ENCODE data around the gene WTAP.

WTAP gene

DNA sequence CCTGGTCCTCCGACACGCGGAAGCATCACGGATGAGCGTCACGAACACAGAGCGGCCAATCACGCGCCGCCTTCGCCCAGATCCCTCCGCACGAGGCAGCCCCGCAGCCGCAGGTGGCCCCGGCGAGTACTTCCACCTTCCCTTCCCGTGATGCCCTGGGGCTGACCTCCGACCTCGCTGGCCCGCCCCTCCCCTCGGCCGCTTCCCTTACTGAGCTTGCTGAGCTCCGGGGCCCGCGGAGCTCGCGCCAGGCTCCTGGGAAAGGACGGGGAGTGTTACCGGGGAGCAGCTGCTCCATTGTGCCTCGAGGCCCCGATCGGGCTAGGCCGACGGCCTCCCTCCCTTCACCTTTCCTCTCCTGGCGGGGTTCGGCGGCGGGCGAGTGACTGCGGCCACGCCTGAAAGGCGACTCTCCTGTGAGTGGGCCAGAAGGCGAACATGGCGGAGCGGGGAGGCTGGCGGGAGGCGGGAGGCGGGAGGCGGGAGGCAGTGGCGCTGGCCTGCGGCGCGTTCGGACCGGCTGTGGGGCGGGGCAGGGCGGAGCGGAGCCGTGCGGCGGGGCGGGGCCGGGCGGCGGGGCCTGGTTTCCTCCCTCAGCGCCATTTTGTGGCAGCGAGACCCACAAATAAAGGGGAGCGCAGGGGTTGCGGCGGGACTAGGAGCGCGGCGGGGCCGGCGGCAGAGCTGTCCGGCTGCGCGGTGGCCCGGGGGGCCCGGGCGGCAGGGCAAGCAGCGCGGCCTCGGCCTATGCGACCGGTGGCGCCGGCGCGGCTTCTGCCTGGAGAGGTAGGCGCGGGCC lies at the start of gene WTAP:
Gene WTAP, plus strand, starts transcription at position 589 of the 799 bp plus-strand sequence. CDS start 8,760 bp downstream, outside the sequence.
- H3K4me3 ChIP-seq (replicated peaks; ENCODE audit: low read depth, low read length) = peak within 1 kb of the TSS; percentile 92
- peak; percentile 95 for DNase-seq (ENCODE audit: low read depth)

DNA sequence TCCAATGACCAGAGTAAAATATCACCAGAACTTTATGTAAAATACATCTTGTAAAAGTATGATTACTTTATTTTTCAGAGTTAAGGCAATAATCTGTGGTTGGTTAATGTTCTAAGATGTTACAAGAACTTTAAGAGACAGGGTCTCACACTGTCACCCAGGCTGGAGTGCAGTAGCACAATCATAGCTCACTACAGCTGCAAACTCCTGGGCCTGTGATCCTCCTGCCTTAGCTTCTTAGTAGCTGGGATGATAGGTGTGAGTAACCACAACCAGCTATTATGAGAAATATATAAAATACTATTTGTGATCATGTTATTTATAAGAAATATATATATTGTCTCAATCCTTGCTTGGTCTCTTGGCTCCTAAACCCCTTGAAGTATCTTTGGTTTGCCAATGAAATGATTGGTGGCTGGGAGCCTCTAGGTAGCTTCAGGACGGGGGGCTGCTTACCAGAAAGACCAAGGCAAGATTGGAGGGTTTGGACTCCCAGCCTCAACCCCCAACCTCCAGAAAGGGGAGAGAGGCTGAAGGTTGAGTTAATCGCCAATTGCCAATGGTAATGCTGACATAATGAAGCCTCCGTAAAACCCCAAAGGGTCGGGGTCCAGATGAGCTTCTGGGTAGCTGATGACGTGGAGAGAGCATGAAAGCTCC lies 49.7 kb upstream of the WTAP start:
- H3K4me3 ChIP-seq (replicated peaks; ENCODE audit: low read depth, low read length) = no peak overlapping the region
- TF ChIP-seq, protein P1, sequence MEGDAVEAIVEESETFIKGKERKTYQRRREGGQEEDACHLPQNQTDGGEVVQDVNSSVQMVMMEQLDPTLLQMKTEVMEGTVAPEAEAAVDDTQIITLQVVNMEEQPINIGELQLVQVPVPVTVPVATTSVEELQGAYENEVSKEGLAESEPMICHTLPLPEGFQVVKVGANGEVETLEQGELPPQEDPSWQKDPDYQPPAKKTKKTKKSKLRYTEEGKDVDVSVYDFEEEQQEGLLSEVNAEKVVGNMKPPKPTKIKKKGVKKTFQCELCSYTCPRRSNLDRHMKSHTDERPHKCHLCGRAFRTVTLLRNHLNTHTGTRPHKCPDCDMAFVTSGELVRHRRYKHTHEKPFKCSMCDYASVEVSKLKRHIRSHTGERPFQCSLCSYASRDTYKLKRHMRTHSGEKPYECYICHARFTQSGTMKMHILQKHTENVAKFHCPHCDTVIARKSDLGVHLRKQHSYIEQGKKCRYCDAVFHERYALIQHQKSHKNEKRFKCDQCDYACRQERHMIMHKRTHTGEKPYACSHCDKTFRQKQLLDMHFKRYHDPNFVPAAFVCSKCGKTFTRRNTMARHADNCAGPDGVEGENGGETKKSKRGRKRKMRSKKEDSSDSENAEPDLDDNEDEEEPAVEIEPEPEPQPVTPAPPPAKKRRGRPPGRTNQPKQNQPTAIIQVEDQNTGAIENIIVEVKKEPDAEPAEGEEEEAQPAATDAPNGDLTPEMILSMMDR (IDR thresholded peaks at IDR 0.05; ENCODE audit: low read length, missing control alignments) = no peak
- DNase-seq (ENCODE audit: low read depth) = no peak

More for the DNA sequence above, at the start of gene WTAP:
- TF ChIP-seq, protein P1 (IDR thresholded peaks at IDR 0.05; ENCODE audit: low read length, missing control alignments) = no peak

DNA sequence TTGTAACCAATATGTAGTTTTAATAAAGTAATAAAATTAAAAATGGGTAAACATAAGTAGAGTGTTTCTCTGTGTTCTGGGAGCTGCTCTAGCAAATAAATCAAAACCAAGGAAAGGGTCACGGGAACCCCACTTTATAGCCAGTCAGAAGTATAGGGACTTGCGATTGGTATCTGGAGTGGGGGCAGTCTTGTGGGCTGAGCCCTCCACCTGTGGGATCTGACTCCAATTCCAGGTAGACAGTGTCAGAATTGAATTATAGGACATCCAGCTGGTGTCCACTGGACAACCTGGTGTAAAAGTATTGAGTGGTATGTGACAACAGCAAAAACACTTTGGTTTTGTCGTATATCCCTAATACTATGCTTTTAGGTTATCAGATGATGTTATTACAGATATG lies 48.7 kb upstream of the WTAP start:
- no peak for DNase-seq (ENCODE audit: low read depth)
- TF ChIP-seq, protein P1 (IDR thresholded peaks at IDR 0.05; ENCODE audit: low read length, missing control alignments) = no peak
- no peak overlapping the region for H3K4me3 ChIP-seq (replicated peaks; ENCODE audit: low read depth, low read length)

DNA sequence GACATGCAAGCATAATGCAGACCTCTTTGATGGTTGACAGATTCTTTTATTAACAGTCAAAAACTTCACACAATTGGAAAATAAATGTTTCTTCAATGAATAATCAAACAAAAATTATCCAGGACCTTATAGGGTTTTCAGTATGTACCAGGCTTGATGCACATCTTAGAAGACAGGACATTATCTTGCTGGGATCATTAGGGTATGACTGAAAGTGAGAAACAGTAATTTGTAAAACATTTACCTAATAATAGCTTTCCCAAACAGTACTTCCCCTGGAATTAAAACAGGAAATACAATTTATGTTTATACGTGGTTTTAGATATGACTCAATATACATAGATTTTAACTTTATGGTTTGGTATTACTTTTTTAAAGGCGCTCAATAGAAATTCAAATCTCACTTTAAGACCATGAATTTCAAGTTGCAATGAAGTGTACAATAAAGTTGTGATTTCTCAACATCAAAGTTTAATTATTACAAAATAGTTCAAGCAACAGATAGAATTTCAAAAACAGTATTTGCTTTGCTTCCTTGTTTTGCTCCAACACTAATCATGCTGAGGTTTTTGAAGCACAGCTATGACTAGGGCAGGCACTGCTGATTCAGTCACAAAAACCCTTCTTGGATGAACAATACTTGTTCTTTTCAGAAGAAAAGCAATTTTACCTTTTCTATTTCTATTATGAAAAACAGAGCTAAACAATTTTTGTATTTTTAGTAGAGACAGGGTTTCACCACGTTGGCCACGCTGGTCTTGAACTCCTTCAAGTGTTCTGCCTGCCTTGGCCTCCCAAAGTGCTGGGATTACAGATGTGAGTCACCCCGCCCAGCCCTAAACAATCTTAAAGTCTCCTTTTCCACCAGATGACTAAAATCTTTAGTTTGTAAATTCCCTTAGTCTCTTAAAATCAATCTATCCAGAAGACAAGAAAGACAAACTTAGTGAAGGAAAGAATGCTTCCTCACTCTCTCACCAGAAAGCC lies 47.9 kb upstream of the WTAP start:
- TF ChIP-seq, protein P1 (IDR thresholded peaks at IDR 0.05; ENCODE audit: low read length, missing control alignments) = no peak
- no peak for DNase-seq (ENCODE audit: low read depth)

DNA sequence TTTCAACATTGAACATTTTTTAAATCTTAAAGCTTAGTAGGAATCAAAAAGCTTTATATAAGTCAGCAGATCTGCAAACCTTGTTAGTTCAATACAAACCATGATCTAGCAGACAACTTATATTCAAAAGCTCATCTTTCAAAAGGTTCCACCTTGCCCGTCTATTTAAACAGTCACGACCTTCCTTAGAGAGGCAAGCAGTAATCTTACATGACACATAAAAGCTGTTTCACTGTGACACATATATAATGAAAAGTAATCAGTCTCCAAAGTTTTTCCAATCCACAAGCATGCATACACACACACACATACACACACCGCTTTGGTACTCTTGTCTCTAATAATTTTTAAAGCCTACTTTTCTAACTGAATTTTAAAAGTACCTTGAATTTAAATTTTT lies 47.2 kb upstream of the WTAP start:
- H3K4me3 ChIP-seq (replicated peaks; ENCODE audit: low read depth, low read length) = no peak overlapping the region
- TF ChIP-seq, protein P1 (IDR thresholded peaks at IDR 0.05; ENCODE audit: low read length, missing control alignments) = no peak

More for the DNA sequence above, 47.9 kb upstream of the WTAP start:
- H3K4me3 ChIP-seq (replicated peaks; ENCODE audit: low read depth, low read length) = no peak overlapping the region

DNA sequence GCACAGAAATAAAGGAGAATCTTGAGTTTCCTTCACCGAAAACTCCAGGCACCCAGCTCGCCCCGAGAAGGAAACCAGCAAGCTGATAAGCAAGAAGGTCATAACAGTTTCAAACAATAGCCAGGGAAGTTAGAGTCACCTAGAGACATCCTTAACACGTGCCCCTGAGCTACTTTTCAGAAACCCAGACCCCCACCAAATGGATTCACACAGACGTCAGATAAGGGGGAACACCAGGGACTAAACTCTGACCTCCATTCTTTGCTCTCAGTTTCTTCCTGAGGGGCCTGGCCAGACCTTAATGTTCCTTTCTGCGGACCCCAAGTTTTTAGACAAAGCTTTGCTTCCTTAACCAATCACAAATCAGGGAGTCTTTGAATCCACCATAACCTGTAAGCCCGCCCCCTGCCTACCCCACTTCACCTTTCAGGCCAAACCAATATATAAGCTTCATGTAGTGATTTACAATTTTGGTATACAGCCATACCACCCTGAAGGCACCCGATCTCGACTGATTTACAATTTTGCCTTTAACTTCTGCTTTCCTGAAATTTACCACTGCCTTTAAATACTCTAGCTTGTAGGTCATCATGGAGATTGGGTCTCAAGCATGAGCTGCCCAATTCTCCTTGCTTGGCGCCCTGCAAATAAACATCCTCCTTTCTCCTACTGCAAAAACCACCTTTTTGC lies 46.0 kb upstream of the WTAP start:
- no peak for DNase-seq (ENCODE audit: low read depth)
- H3K4me3 ChIP-seq (replicated peaks; ENCODE audit: low read depth, low read length) = peak overlapping the region; percentile 8
- TF ChIP-seq, protein P1 (IDR thresholded peaks at IDR 0.05; ENCODE audit: low read length, missing control alignments) = no peak

More for the DNA sequence above, 47.2 kb upstream of the WTAP start:
- no peak for DNase-seq (ENCODE audit: low read depth)
